NCI-H524 (cell line): ENCODE results near the gene RILPL1.
"Not testable (repeated sequence)": the region's sequence is repeated elsewhere in the genome, so short reads cannot be mapped to it uniquely, and the experiment has no call there.

Experiments used
- DNase-seq, 2 experiments: peaks; one replicate each; lab custom pipeline; 2025; lab: John Stamatoyannopoulos, UW

The RILPL1 gene

GRCh38 chr12:123530668-123531067, 2.9 kb downstream of the RILPL1 start:
- no peak for DNase-seq

- no peak for DNase-seq
Measured at GRCh38 chr12:123529686-123530085, 3.8 kb downstream of the RILPL1 start.

- DNase-seq: no peak
Measured at GRCh38 chr12:123528858-123529257, 4.7 kb downstream of the RILPL1 start.

GRCh38 chr12:123526542-123527080, 6.9 kb downstream of the RILPL1 start:
- DNase-seq: peak in 1 of 2 experiments; percentile 41

- no peak for DNase-seq
Measured at GRCh38 chr12:123524378-123524777, 9.1 kb downstream of the RILPL1 start.

GRCh38 chr12:123523518-123523917, 10.0 kb downstream of the RILPL1 start:
- DNase-seq: no peak

- DNase-seq: no peak
Measured at GRCh38 chr12:123522164-123522563, 11.4 kb downstream of the RILPL1 start.

GRCh38 chr12:123520567-123521474, 12.7 kb downstream of the RILPL1 start:
- DNase-seq: no peak

- no peak for DNase-seq
Measured at GRCh38 chr12:123519141-123520001, 14.1 kb downstream of the RILPL1 start.

- no peak for DNase-seq
Measured at GRCh38 chr12:123516216-123516780, 17.2 kb downstream of the RILPL1 start.

GRCh38 chr12:123514582-123515221, 18.8 kb downstream of the RILPL1 start:
- not testable (repeated sequence) for DNase-seq

- DNase-seq: no peak
Measured at GRCh38 chr12:123513805-123514204, 19.7 kb downstream of the RILPL1 start.

- no peak for DNase-seq
Measured at GRCh38 chr12:123512838-123513665, 20.5 kb downstream of the RILPL1 start.

GRCh38 chr12:123506843-123507236, 26.7 kb downstream of the RILPL1 start:
- DNase-seq: no peak

- DNase-seq: no peak
Measured at GRCh38 chr12:123506059-123506842, 27.3 kb downstream of the RILPL1 start.

GRCh38 chr12:123502163-123502704, 31.3 kb downstream of the RILPL1 start:
- DNase-seq: no peak

GRCh38 chr12:123499332-123499731, 34.2 kb downstream of the RILPL1 start:
- no peak for DNase-seq

GRCh38 chr12:123498126-123498825, 35.2 kb downstream of the RILPL1 start:
- no peak for DNase-seq

GRCh38 chr12:123497065-123497464, 36.5 kb downstream of the RILPL1 start:
- no peak for DNase-seq
